IMR-90 (cell line): ENCODE results near the gene DOCK9. TPM values are rescaled to one million over a fixed set of nuclear protein-coding genes. Genes with fewer than 3 reads are reported as not detected.

Source experiments
- ATAC-seq: fragments of 200-7000 bp; cut with Tn5 transposase; 2 replicates; pipeline ENCODE4 v1.9.1; 2020; ENCODE audit warnings: low read depth, mild to moderate bottlenecking, moderate library complexity
- BruUV-seq: library from RNA; stranded (reverse); fragments of 400-500 nt; replicated peaks from 2 replicates; lab custom pipeline; 2021; lab: Mats Ljungman, UMichigan
- CTCF ChIA-PET: fragments of 300-600 bp; formaldehyde crosslinking; extraction: SDS; loops from one replicate; lab custom pipeline; 2021; ENCODE audit warnings: antibody characterized with exemption; lab: Yijun Ruan, JAX
- POLR2A ChIA-PET: fragments of 300-600 bp; sonication (Branson Sonifier 250); formaldehyde crosslinking; loops from one replicate; lab custom pipeline; 2022; ENCODE audit warnings: antibody characterized with exemption; ENCODE audit not compliant: unreplicated experiment; lab: Charles Lee
- DNase-seq: peaks from one replicate; pipeline ENCODE4 v3.0.0; 2013
- H2AFZ ChIP-seq: replicated peaks from 2 replicates; pipeline ENCODE3; 2013; ENCODE audit warnings: low read length, mild to moderate bottlenecking; ENCODE audit not compliant: poor library complexity
- H2AK5ac ChIP-seq: 2 replicates; pipeline ENCODE4 v1.6.1; 2013; ENCODE audit warnings: low read depth, low read length, inconsistent platforms
- H2AK9ac ChIP-seq: replicated peaks from 2 replicates; pipeline ENCODE3; 2013; ENCODE audit warnings: mild to moderate bottlenecking, low read depth, low read length, moderate library complexity; ENCODE audit not compliant: poor library complexity
- H2BK120ac ChIP-seq: 2 replicates; pipeline ENCODE4 v1.6.1; 2013; ENCODE audit warnings: low read depth, low read length, inconsistent platforms
- H2BK15ac ChIP-seq: 3 replicates; pipeline ENCODE4 v1.6.1; 2013; ENCODE audit warnings: low read depth, low read length, inconsistent platforms
- H2BK20ac ChIP-seq: 2 replicates; pipeline ENCODE4 v1.6.1; 2013; ENCODE audit warnings: low read depth, mild to moderate bottlenecking, inconsistent platforms, low read length, moderate library complexity
- H2BK5ac ChIP-seq: 2 replicates; pipeline ENCODE4 v1.6.1; 2013; ENCODE audit warnings: mild to moderate bottlenecking, low read depth, low read length, inconsistent platforms; ENCODE audit not compliant: poor library complexity, severe bottlenecking
- H3K14ac ChIP-seq: replicated peaks from 2 replicates; pipeline ENCODE4 v1.6.1; 2013; ENCODE audit warnings: low read depth, low read length, inconsistent platforms
- H3K18ac ChIP-seq: 2 replicates; pipeline ENCODE4 v1.6.1; 2013; ENCODE audit warnings: low read depth, low read length, control low read depth
- H3K23ac ChIP-seq: 2 replicates; pipeline ENCODE4 v1.6.1; 2013; ENCODE audit warnings: low read depth, low read length, inconsistent platforms
- H3K27ac ChIP-seq: 2 replicates; pipeline ENCODE4 v1.5.1; 2013; ENCODE audit warnings: mild to moderate bottlenecking, control low read depth, low read length; ENCODE audit not compliant: insufficient read depth
- H3K27me3 ChIP-seq: 2 replicates; pipeline ENCODE4 v1.6.1; 2013; ENCODE audit warnings: low read length; ENCODE audit not compliant: control insufficient read depth, insufficient read depth
- H3K36me3 ChIP-seq: 2 replicates; pipeline ENCODE4 v1.6.1; 2013; ENCODE audit warnings: low read length, mixed read lengths; ENCODE audit not compliant: control insufficient read depth, insufficient read depth
- H3K4ac ChIP-seq: 2 replicates; pipeline ENCODE4 v1.6.1; 2013; ENCODE audit warnings: low read depth, low read length, inconsistent platforms
- H3K4me1 ChIP-seq: 2 replicates; pipeline ENCODE4 v1.6.1; 2013; ENCODE audit warnings: low read length, mixed read lengths; ENCODE audit not compliant: control insufficient read depth, insufficient read depth
- H3K4me2 ChIP-seq: 2 replicates; pipeline ENCODE4 v1.6.1; 2013; ENCODE audit warnings: low read depth, mild to moderate bottlenecking, control low read depth, low read length, moderate library complexity
- H3K4me3 ChIP-seq: 2 replicates; pipeline ENCODE4 v1.5.1; 2013; ENCODE audit warnings: low read depth, mild to moderate bottlenecking, control low read depth, low read length, moderate library complexity; ENCODE audit not compliant: insufficient read depth
- H3K56ac ChIP-seq: 2 replicates; pipeline ENCODE4 v1.6.1; 2013; ENCODE audit warnings: low read length, inconsistent platforms; ENCODE audit not compliant: insufficient read depth; ENCODE audit errors: extremely low read depth
- H3K79me1 ChIP-seq, 2 experiments: 2 replicates each; pipeline ENCODE4 v1.6.1; 2013; ENCODE audit warnings: low read length in 2 of 2, inconsistent platforms in 1 of 2, low read depth in 1 of 2
- H3K9ac ChIP-seq: 2 replicates; pipeline ENCODE4 v1.6.1; 2013; ENCODE audit warnings: low read depth, low read length, control low read depth
- H3K9me1 ChIP-seq: 2 replicates; pipeline ENCODE4 v1.6.1; 2013; ENCODE audit warnings: low read length, inconsistent platforms; ENCODE audit not compliant: insufficient read depth
- H3K9me3 ChIP-seq: 2 replicates; pipeline ENCODE4 v1.6.1; 2013; ENCODE audit warnings: low read length; ENCODE audit not compliant: control insufficient read depth, insufficient read depth
- H4K20me1 ChIP-seq: 2 replicates; pipeline ENCODE4 v1.6.1; 2013; ENCODE audit warnings: low read length, inconsistent platforms; ENCODE audit not compliant: insufficient read depth
- H4K5ac ChIP-seq: 2 replicates; pipeline ENCODE4 v1.6.1; 2013; ENCODE audit warnings: mild to moderate bottlenecking, low read depth, low read length, control low read depth
- H4K8ac ChIP-seq, 2 experiments: 2 replicates each; pipeline ENCODE4 v1.6.1; 2013; ENCODE audit warnings: low read depth in 2 of 2, low read length in 2 of 2, control low read depth in 1 of 2, inconsistent platforms in 1 of 2
- H4K91ac ChIP-seq: 2 replicates; pipeline ENCODE4 v1.6.1; 2013; ENCODE audit warnings: low read depth, low read length, inconsistent platforms; ENCODE audit not compliant: insufficient read depth
- FOS ChIP-seq: fragments of 150-350 bp; IDR thresholded peaks from 2 replicates; pipeline ENCODE4 v1.6.1; 2016; ENCODE audit warnings: low read depth, low read length
- MAFK ChIP-seq: IDR thresholded peaks from 2 replicates; pipeline ENCODE4 v1.6.1; 2012; ENCODE audit warnings: low read depth, low read length, improper control_type of control experiment
- MAZ ChIP-seq: IDR thresholded peaks from 2 replicates; pipeline ENCODE4 v1.6.1; 2012; ENCODE audit warnings: low read depth, mild to moderate bottlenecking, low read length, improper control_type of control experiment, moderate library complexity, borderline replicate concordance
- MXI1 ChIP-seq: IDR thresholded peaks from 2 replicates; pipeline ENCODE4 v1.6.1; 2012; ENCODE audit warnings: low read depth, mild to moderate bottlenecking, low read length, moderate library complexity, borderline replicate concordance
- RCOR1 ChIP-seq: IDR thresholded peaks from 2 replicates; pipeline ENCODE4 v1.6.1; 2012; ENCODE audit warnings: mild to moderate bottlenecking, low read length, improper control_type of control experiment; ENCODE audit not compliant: insufficient replicate concordance
- WGBS, 2 experiments: methylation state at CpG; one replicate each; pipeline versions ENCODE4 v1.1.5 to v1.1.7; 2013; ENCODE audit warnings: missing lambda C conversion rate in 2 of 2; ENCODE audit not compliant: insufficient read length in 1 of 2; ENCODE audit errors: extremely low coverage in 2 of 2; 5-methylcytosine and 5-hydroxymethylcytosine counted together
- dilution Hi-C: fragments of 300-500 bp; cut with HindIII; formaldehyde crosslinking; loops from one replicate; pipeline ENCODE4 v1.14.3; 2018; ENCODE audit warnings: low sequenced_read_pairs; ENCODE audit not compliant: unreplicated experiment
- in situ Hi-C: fragments of 300-500 bp; cut with MboI; formaldehyde crosslinking; loops from 3 replicates; pipeline ENCODE4 v1.14.3; 2019; ENCODE audit warnings: low sequenced_read_pairs, inconsistent platforms, mixed read lengths
- intact Hi-C: fragments of 100-400 bp; cut with micrococcal nuclease; formaldehyde crosslinking; loops from 2 replicates; pipeline ENCODE4 v1.10.0; 2022
- polyA plus RNA-seq, 3 experiments: library from polyadenylated mRNA; depleted of rRNA; stranded (reverse); fragments of >200 nt; gene quantifications; 2 replicates each; pipeline ENCODE4 v1.2.3, GENCODE V29; 2012; ENCODE audit warnings: low replicate concordance in 1 of 3
- total RNA-seq: library from RNA; depleted of rRNA; stranded (reverse); fragments of >200 nt; gene quantifications from 2 replicates; pipeline ENCODE4 v1.2.3, GENCODE V29; 2012

DOCK9 gene
- total and polyA plus RNA-seq, 2 of the 4 experiments (the other 2 are of a cell fraction): 4.8 to 7.2 TPM

- Histone ChIP-seq H3K18ac (no peak overlapping the region), H2AFZ (no peak overlapping the region), H3K4me3 (no peak overlapping the region), H2BK15ac (no peak overlapping the region), H3K23ac (no peak overlapping the region), H3K9me1 (peaks cover 10% of the 10 kb centered on the region; the same call in 1 of the 2 replicates), H4K5ac (no peak overlapping the region), H3K9ac (no peak overlapping the region), H2AK5ac (no peak overlapping the region), H3K27me3 (no peaks in the 10 kb centered on the region), H3K4me2 (no peak overlapping the region), H3K4me1 (peaks cover 2% of the 10 kb centered on the region; the same call in 1 of the 2 replicates), H3K4ac (no peak overlapping the region), H3K56ac (no peak overlapping the region), H3K14ac (no peak overlapping the region), H4K91ac (no peak overlapping the region), H3K27ac (no peak overlapping the region), H3K36me3 (no peaks in the 10 kb centered on the region), H3K79me1 (no peaks in the 10 kb centered on the region), H2BK120ac (no peak overlapping the region), H2BK20ac (no peak overlapping the region), H4K8ac (no peak overlapping the region), H2BK5ac (no peak overlapping the region), H2AK9ac (no peak overlapping the region), H3K9me3 (no peaks in the 10 kb centered on the region), H4K20me1 (no peaks in the 10 kb centered on the region)
- POLR2A ChIA-PET: no interaction called here
- WGBS, 2 experiments: 92% methylated on average over 2 of the region's 9 CpGs; no CpG with 5 or more reads in 1 of the 2 experiments
- dilution Hi-C loops: no loop called here
- intact Hi-C loops: no loop called here
- DNase-seq (no peak), ATAC-seq (no peak)
- no peak for TF ChIP-seq MAZ
- TF ChIP-seq RCOR1: no peak
- TF ChIP-seq MAFK: no peak
- TF ChIP-seq FOS: no peak
- no peak for TF ChIP-seq MXI1
- in situ Hi-C loops: no loop called here
- CTCF ChIA-PET: no interaction called here
- BruUV-seq: no TSS peak
Observed at GRCh38 chr13:98821372-98822224, 156.3 kb downstream of the DOCK9 start.
